Measurements from ENCODE around the gene ALOX5AP. TPM values are rescaled to one million over a fixed set of nuclear protein-coding genes. Genes with fewer than 3 reads are reported as not detected.

Gene ALOX5AP
- total RNA-seq, 2 experiments from 2014 or later: 40.5 to 42.2 TPM

DNA sequence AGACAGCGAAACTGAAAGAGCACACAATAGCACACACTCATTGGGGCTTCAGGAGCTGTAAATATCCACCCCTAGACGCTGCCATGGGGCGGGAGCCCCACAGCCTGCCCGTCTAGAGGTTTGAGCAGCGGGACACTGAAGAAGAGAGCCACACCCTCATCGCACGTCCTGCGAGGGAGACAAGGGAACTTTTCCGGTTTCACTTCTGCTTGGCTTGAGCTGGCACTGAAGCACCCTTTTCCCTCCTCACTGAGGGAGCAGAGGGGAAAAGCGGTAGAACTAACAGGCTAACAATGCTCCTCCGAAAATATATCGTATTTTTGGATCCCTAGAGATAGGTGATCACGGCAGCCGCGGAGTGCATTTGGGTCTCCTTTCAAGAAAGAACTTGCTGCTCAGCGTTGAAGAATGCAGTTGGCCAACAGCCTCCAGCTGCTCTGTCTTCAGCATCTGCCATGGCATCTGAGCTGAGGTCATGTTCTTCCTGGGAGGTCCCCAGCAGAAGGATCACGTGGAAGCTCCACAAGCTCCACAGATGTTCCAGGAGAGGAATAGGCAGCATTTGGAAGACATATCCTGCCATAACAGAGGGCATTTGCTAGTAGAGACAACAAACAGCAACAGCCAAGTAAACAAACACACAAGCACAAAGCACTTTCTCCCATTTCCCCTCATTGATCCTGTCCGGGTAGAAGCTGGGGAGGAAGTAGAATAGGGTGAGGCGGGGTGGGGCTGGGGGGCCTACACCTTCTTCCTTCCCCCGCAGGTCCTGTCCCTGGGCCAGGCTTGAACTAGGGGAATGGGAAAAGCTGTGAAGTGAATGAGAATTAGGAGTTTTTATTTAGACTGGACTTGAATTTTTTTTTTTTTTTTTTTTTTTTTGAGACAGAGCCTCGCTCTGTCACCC, 44.8 kb upstream of the ALOX5AP start:
- intact Hi-C loops (cut with micrococcal nuclease): no loop called here
- Mint-ChIP-seq H3K27ac (peak overlapping the region; percentile 19), H3K27me3 (peaks cover 8% of the 10 kb centered on the region), H3K4me1 (ENCODE audit: low read depth) (peaks cover 8% of the 10 kb centered on the region), H3K36me3 (ENCODE audit: low read depth) (no peaks in the 10 kb centered on the region), H3K4me3 (peak overlapping the region; percentile 38), H3K9me3 (peaks cover 2% of the 10 kb centered on the region)
- CTCF ChIA-PET: interaction anchor here (0.8 kb wide), 1 partner anchor 8 kb away, joined by 3 read pairs; no protein-coding TSS in a partner anchor
- POLR2A ChIA-PET: no interaction called here
- TF ChIP-seq, protein P1, sequence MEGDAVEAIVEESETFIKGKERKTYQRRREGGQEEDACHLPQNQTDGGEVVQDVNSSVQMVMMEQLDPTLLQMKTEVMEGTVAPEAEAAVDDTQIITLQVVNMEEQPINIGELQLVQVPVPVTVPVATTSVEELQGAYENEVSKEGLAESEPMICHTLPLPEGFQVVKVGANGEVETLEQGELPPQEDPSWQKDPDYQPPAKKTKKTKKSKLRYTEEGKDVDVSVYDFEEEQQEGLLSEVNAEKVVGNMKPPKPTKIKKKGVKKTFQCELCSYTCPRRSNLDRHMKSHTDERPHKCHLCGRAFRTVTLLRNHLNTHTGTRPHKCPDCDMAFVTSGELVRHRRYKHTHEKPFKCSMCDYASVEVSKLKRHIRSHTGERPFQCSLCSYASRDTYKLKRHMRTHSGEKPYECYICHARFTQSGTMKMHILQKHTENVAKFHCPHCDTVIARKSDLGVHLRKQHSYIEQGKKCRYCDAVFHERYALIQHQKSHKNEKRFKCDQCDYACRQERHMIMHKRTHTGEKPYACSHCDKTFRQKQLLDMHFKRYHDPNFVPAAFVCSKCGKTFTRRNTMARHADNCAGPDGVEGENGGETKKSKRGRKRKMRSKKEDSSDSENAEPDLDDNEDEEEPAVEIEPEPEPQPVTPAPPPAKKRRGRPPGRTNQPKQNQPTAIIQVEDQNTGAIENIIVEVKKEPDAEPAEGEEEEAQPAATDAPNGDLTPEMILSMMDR (IDR thresholded peaks at IDR 0.05): no peak
- peak; percentile 66 for ATAC-seq
- no peak for DNase-seq

DNA sequence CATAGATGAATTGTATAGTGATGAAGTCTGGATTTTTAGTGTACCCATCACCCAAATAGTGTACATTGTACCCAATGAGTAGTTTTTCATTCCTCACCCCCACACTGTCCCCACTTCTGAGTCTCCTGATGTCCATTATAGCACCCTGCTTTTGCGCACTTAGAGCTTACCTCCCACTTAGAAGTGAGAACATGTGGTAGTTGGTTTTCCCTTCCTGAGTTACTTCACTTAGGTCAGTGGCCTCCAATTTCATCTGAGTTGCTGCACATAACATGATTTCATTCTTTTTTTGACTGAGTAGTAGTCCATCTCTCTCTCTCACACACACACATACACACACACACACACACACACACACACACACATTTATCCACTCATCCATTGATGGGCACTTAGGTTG, 43.2 kb upstream of the ALOX5AP start:
- H3K36me3 Mint-ChIP-seq (ENCODE audit: low read depth): no peaks in the 10 kb centered on the region
- H3K27ac Mint-ChIP-seq: no peak overlapping the region
- CTCF ChIA-PET: no interaction called here
- TF ChIP-seq, protein P1 (IDR thresholded peaks at IDR 0.05): no peak
- H3K27me3 Mint-ChIP-seq: peaks cover 13% of the 10 kb centered on the region
- H3K4me1 Mint-ChIP-seq (ENCODE audit: low read depth): peaks cover 22% of the 10 kb centered on the region
- intact Hi-C loops (cut with micrococcal nuclease): no loop called here
- H3K4me3 Mint-ChIP-seq: no peak overlapping the region
- H3K9me3 Mint-ChIP-seq: peaks cover 2% of the 10 kb centered on the region
- DNase-seq (no peak), ATAC-seq (no peak)
- POLR2A ChIA-PET: no interaction called here

DNA sequence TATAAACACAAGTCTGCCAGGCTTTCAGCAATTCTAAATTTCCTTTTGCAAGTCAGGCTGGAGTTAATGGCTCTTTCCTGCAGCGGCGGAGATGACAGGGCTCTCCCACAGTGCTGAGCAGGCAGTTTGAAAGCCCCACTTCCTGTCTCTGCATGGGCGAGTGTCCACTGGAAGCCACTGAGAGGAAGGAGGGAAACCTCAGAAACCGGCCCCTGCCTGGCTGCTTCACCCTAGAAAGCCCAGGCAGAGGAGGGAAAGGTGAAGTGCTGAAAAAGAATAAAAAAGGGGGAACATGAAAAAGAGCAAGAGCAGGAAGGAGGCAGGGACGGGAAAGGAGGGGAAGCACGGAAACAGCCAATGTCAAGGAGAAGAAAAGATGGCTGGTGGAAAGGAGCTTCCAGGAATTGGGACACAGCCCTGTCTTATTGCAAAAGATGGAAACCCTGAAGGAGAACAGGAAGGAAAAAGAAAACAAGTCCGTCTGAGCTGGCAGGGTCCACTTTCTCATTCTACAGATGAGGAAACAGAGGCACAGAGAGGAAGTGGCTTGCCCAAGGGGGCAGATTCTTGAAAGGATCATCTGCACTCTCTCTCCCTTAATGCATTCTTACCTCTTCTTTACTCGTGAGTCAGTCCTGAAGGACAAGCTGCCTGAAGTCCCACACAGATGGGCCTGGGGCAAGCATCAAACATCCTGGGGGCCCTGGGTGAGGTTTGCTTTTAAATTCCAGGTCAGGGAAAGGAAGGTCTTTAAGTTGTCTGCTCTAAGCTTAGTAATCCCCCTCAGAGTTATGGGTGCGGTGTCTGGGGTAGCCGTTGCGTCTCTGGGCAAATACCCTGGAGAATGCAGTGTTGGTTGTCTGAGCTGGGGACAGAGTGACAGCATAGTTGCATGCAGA, 38.8 kb upstream of the ALOX5AP start:
- Mint-ChIP-seq H3K9me3 (no peaks in the 10 kb centered on the region), H3K4me3 (no peak overlapping the region), H3K4me1 (ENCODE audit: low read depth) (peaks cover 18% of the 10 kb centered on the region), H3K27me3 (peaks cover 16% of the 10 kb centered on the region), H3K27ac (no peak overlapping the region), H3K36me3 (ENCODE audit: low read depth) (no peaks in the 10 kb centered on the region)
- DNase-seq: peak; percentile 27
- ATAC-seq: peak; percentile 65
- POLR2A ChIA-PET: no interaction called here
- CTCF ChIA-PET: interaction anchor here (1.8 kb wide), 1 partner anchor 106 kb away, joined by 4 read pairs; no protein-coding TSS in a partner anchor
- intact Hi-C loops (cut with micrococcal nuclease): no loop called here
- TF ChIP-seq, protein P1 (IDR thresholded peaks at IDR 0.05): no peak

DNA sequence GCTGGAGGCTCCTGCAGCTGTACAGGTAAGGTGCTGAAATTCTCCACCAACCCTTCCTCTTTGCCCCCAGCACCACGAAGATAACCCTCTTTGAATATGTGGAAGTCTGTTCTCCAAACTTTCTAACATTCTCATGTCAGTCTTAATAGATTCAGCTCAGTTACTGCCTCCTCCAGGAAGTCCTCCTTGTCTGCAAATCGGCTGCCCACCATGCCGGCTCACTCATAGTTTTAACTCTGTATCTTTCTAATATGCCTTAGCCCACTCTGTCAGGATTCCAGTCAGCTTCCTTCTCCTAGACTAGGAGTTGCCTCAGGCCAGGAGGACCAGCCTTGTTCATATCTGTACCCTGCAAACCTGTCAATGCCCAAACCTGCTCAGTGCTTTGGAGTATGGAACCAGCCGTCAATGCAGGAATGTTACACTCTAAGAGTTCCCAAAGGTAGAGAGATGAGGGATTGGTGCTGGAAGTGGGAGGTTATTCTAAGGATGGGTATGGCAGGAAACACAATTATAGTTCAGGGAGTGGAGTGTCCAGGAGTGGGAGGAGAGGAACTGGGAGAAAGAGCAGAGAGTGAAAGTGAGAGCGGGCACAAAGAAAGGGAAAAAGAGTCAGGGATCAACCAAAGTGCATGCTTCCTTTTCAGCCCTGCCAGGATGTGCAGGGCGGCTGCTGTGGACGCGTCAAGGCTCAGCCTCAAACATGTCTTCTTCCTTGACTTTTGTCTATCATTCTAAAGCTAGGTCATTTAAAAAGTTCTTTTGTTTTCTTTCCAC, 38.0 kb upstream of the ALOX5AP start:
- DNase-seq (no peak), ATAC-seq (no peak)
- H3K4me3 Mint-ChIP-seq: no peak overlapping the region
- TF ChIP-seq, protein P1 (IDR thresholded peaks at IDR 0.05): no peak
- no peak overlapping the region for H3K27ac Mint-ChIP-seq
- intact Hi-C loops (cut with micrococcal nuclease): no loop called here
- H3K4me1 Mint-ChIP-seq (ENCODE audit: low read depth): peaks cover 18% of the 10 kb centered on the region
- H3K36me3 Mint-ChIP-seq (ENCODE audit: low read depth): no peaks in the 10 kb centered on the region
- no peaks in the 10 kb centered on the region for H3K9me3 Mint-ChIP-seq
- POLR2A ChIA-PET: interaction anchor here (0.5 kb wide), 1 partner anchor 8 kb away, joined by 3 read pairs; no protein-coding TSS in a partner anchor
- CTCF ChIA-PET: interaction anchor here (1.8 kb wide), 1 partner anchor 105 kb away, joined by 4 read pairs; no protein-coding TSS in a partner anchor
- H3K27me3 Mint-ChIP-seq: peaks cover 16% of the 10 kb centered on the region

All from activated CD8-positive, alpha-beta T cell treated with anti-CD3 and anti-CD28 coated beads for 36 hours (primary cell).